B cell (primary cell): ENCODE data around the gene TNNI3K. TPM values are rescaled to one million over a fixed set of nuclear protein-coding genes. Genes with fewer than 3 reads are reported as not detected.

Source experiments
- ATAC-seq: fragments of 200-7000 bp; cut with Tn5 transposase; one replicate; pipeline ENCODE4 v1.10.0; 2021; ENCODE audit warnings: low read depth, mild to moderate bottlenecking, moderate number of reproducible peaks, moderate library complexity
- CTCF ChIA-PET: fragments of 350-600 bp; sonication (Branson Sonifier 250); formaldehyde crosslinking; loops from one replicate; lab custom pipeline; 2021; ENCODE audit warnings: antibody characterized with exemption, inconsistent platforms; lab: Charles Lee
- POLR2A ChIA-PET: fragments of 350-600 bp; sonication (Branson Sonifier 250); formaldehyde crosslinking; loops from one replicate; lab custom pipeline; 2021; ENCODE audit warnings: antibody characterized with exemption; lab: Charles Lee
- DNase-seq: peaks from one replicate; pipeline ENCODE4 v3.0.0; 2013
- H2AFZ ChIP-seq: 2 replicates; pipeline ENCODE4 v1.6.1; 2012; ENCODE audit warnings: mild to moderate bottlenecking, low read depth, low read length; ENCODE audit not compliant: insufficient read depth, poor library complexity, severe bottlenecking
- H3K27ac ChIP-seq, 2 donors: 1 replicate in 1 of 2; 2 replicates in 1 of 2; pipeline ENCODE4 v1.5.1; 2012 to 2013; ENCODE audit warnings: low read length in 2 of 2, mild to moderate bottlenecking in 2 of 2, moderate library complexity in 1 of 2
- H3K27me3 ChIP-seq, 4 experiments: fragments of 200-600 bp in 1 of 4; sonication (generic) in 1 of 4; replicated peaks in 1 of 4; 1 replicate in 2 of 4; 2 replicates in 2 of 4; pipeline versions ENCODE4 v1.6.1 to v1.7.0; 2013 to 2016; ENCODE audit warnings: low read length in 3 of 4, mild to moderate bottlenecking in 2 of 4, mixed read lengths in 1 of 4, moderate library complexity in 1 of 4; ENCODE audit not compliant: insufficient read depth in 4 of 4, control insufficient read depth in 3 of 4; ENCODE audit errors: control extremely low read depth in 1 of 4
- H3K36me3 ChIP-seq, 2 experiments: replicated peaks in 1 of 2; 1 replicate in 1 of 2; 2 replicates in 1 of 2; pipeline versions ENCODE4 v1.6.1 to v1.7.1; 2013; ENCODE audit warnings: low read length in 1 of 2; ENCODE audit not compliant: insufficient read depth in 2 of 2, control insufficient read depth in 1 of 2; ENCODE audit errors: control extremely low read depth in 1 of 2, extremely low read depth in 1 of 2
- H3K4me1 ChIP-seq, 2 donors: fragments of 200-600 bp in 1 of 2; sonication (generic) in 1 of 2; 1 replicate in 1 of 2; 2 replicates in 1 of 2; pipeline versions ENCODE4 v1.5.1 to v1.6.1; 2013 to 2017; ENCODE audit warnings: low read length in 2 of 2; ENCODE audit not compliant: control insufficient read depth in 2 of 2, insufficient read depth in 2 of 2
- H3K4me2 ChIP-seq: replicated peaks from 2 replicates; pipeline ENCODE3; 2012; ENCODE audit warnings: mild to moderate bottlenecking, low read depth, low read length; ENCODE audit not compliant: poor library complexity, severe bottlenecking
- H3K4me3 ChIP-seq, 5 experiments: fragments of 200-600 bp in 1 of 5; sonication (generic) in 1 of 5; 1 replicate in 3 of 5; 2 replicates in 2 of 5; pipeline versions ENCODE4 v1.5.1 to v1.7.0; 2011 to 2016; ENCODE audit warnings: low read length in 4 of 5, mild to moderate bottlenecking in 4 of 5, low read depth in 2 of 5, control low read depth in 1 of 5, moderate library complexity in 1 of 5; ENCODE audit not compliant: insufficient read depth in 1 of 5; ENCODE audit errors: control extremely low read depth in 1 of 5, extremely low read depth in 1 of 5
- H3K79me2 ChIP-seq: fragments of 200-600 bp; sonication (generic); one replicate; pipeline ENCODE4 v1.6.0; 2016; ENCODE audit warnings: low read length; ENCODE audit not compliant: control insufficient read depth, insufficient read depth
- H3K9ac ChIP-seq: fragments of 200-600 bp; sonication (generic); 2 replicates; pipeline ENCODE4 v1.6.1; 2017; ENCODE audit warnings: mild to moderate bottlenecking, low read length, moderate library complexity
- H3K9me3 ChIP-seq, 3 donors: one replicate each; pipeline versions ENCODE4 v1.6.1 to v1.7.1; 2013; ENCODE audit warnings: low read length in 2 of 3; ENCODE audit not compliant: control insufficient read depth in 2 of 3, insufficient read depth in 1 of 3; ENCODE audit errors: control extremely low read depth in 1 of 3
- H4K20me1 ChIP-seq: 2 replicates; pipeline ENCODE4 v1.6.0; 2012; ENCODE audit warnings: mild to moderate bottlenecking, low read length; ENCODE audit not compliant: insufficient read depth, control insufficient read depth, poor library complexity, severe bottlenecking
- H3K27ac Mint-ChIP-seq: one replicate; pipeline ENCODE4 v1.8.0; 2021; ENCODE audit warnings: mixed read lengths
- H3K27me3 Mint-ChIP-seq: one replicate; pipeline ENCODE4 v1.8.0; 2021; ENCODE audit warnings: mixed read lengths
- H3K4me1 Mint-ChIP-seq: one replicate; pipeline ENCODE4 v1.8.0; 2021; ENCODE audit warnings: mixed read lengths
- H3K4me3 Mint-ChIP-seq: one replicate; pipeline ENCODE4 v1.8.0; 2021; ENCODE audit warnings: mixed read lengths
- H3K9me3 Mint-ChIP-seq: one replicate; pipeline ENCODE4 v1.8.0; 2022; ENCODE audit warnings: mixed read lengths; ENCODE audit not compliant: insufficient read depth
- CTCF ChIP-seq: fragments of 200-600 bp; IDR thresholded peaks from one replicate; pipeline ENCODE4 v1.8.0; 2022; ENCODE audit warnings: antibody characterized with exemption, mild to moderate bottlenecking
- EZH2 ChIP-seq: IDR thresholded peaks from 2 replicates; pipeline ENCODE4 v1.6.1; 2012; ENCODE audit warnings: borderline replicate concordance, low read depth, mild to moderate bottlenecking, moderate library complexity, low read length; ENCODE audit not compliant: insufficient read depth, poor library complexity, severe bottlenecking
- WGBS: methylation state at CpG from one replicate; pipeline ENCODE4 v1.1.5; 2013; ENCODE audit warnings: missing lambda C conversion rate; ENCODE audit not compliant: insufficient coverage; 5-methylcytosine and 5-hydroxymethylcytosine counted together
- intact Hi-C: fragments of 100-400 bp; cut with micrococcal nuclease; formaldehyde crosslinking; loops from one replicate; pipeline ENCODE4 v1.10.0; 2022
- polyA plus RNA-seq: library from polyadenylated mRNA; depleted of rRNA; stranded (reverse); fragments of >200 nt; gene quantifications from 2 replicates; pipeline ENCODE4 v1.2.3, GENCODE V29; 2012
- total RNA-seq, 2 donors: library from RNA; stranded (reverse); fragments of 120-200 nt in 1 of 2; gene quantifications; 1 replicate in 1 of 2; 2 replicates in 1 of 2; pipeline versions ENCODE4 v1.2.3 to v1.2.4, GENCODE V29; 2013 to 2022

Gene TNNI3K
- total and polyA plus RNA-seq, 2 donors (not counting 1 experiment from before 2014, with no cell fraction given): 0.52 to 3.1 TPM

GRCh38 chr1:74317663-74318062 is 82.5 kb downstream of the TNNI3K start:
- no peaks in the 10 kb centered on the region for H3K27me3 Mint-ChIP-seq
- WGBS: 87% methylated on average over 2 of the region's 3 CpGs
- ATAC-seq: no peak

GRCh38 chr1:74323937-74324473 is 88.8 kb downstream of the TNNI3K start:
- Mint-ChIP-seq H3K4me3 (no peak overlapping the region), H3K4me1 (no peaks in the 10 kb centered on the region), H3K27ac (no peak overlapping the region), H3K27me3 (no peaks in the 10 kb centered on the region), H3K9me3 (no peaks in the 10 kb centered on the region)
- Histone ChIP-seq H3K9me3 (no peaks in the 10 kb centered on the region), H2AFZ (no peak overlapping the region), H4K20me1 (no peaks in the 10 kb centered on the region), H3K79me2 (no peaks in the 10 kb centered on the region), H3K27me3 (no peaks in the 10 kb centered on the region), H3K4me3 (no peak overlapping the region), H3K36me3 (no peaks in the 10 kb centered on the region), H3K4me1 (no peaks in the 10 kb centered on the region), H3K9ac (no peak overlapping the region), H3K27ac (no peak overlapping the region), H3K4me2 (no peak overlapping the region)
- no CpG with 5 or more reads among the region's 1 CpG for WGBS
- intact Hi-C loops: no loop called here
- no peak for TF ChIP-seq CTCF
- TF ChIP-seq EZH2: no peak
- ChIA-PET POLR2A (no interaction called here), CTCF (no interaction called here)
- no peak for DNase-seq
- no peak for ATAC-seq

More at GRCh38 chr1:74317663-74318062, 82.5 kb downstream of the TNNI3K start:
- DNase-seq: no peak
- intact Hi-C loops: no loop called here
- TF ChIP-seq EZH2 (no peak), CTCF (no peak)
- Histone ChIP-seq H3K36me3 (no peaks in the 10 kb centered on the region), H3K79me2 (no peaks in the 10 kb centered on the region), H3K9ac (no peak overlapping the region), H2AFZ (no peak overlapping the region), H3K27me3 (no peaks in the 10 kb centered on the region), H3K9me3 (no peaks in the 10 kb centered on the region), H3K4me3 (no peak overlapping the region), H3K27ac (no peak overlapping the region), H4K20me1 (no peaks in the 10 kb centered on the region), H3K4me2 (no peak overlapping the region), H3K4me1 (no peaks in the 10 kb centered on the region)
- no peaks in the 10 kb centered on the region for H3K4me1 Mint-ChIP-seq
- no peaks in the 10 kb centered on the region for H3K9me3 Mint-ChIP-seq
- ChIA-PET CTCF (no interaction called here), POLR2A (no interaction called here)
- H3K27ac Mint-ChIP-seq: no peak overlapping the region
- H3K4me3 Mint-ChIP-seq: no peak overlapping the region
